ENCODE results near the gene PAPSS2. TPM values are rescaled to one million over a fixed set of nuclear protein-coding genes. Genes with fewer than 3 reads are reported as not detected.

The PAPSS2 gene
- total RNA-seq, 4 donors from 2014 or later = 17.3 to 117 (median 88.4) TPM

DNA sequence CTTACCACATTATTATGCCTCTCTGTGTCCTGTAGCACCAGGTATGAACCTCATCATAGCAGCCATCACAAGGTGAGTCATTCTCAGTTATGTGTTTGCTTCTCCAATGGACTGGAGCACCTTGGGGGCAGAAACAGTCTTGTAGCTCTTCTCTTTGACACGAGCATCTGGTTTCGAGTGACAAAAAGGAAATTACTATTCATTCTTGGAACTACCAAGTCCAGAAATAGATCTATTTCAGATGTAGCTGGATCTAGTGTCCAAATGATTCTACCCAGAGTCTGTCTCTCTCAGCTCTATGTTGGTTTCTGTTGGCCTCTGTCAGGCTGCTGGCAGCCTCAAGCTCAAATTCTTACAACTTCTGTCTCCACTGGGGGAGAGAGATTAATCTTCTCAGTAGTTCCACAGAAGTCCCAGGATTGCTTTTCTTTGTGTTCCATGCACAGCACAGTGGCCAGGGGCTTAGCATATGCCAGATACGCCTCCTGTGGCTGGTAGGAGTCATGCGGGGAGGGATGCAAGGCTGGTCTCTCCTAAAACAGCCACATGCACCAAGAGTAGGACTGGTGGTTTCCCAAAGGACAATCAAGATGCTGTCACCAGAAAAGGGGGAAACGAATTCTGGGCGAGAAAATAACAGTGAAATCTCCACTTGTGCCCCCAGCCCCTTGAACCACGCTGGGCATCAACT is 37.2 kb upstream of the PAPSS2 start:
- H3K9me3 ChIP-seq = no peaks in the 10 kb centered on the region
- no peaks in the 10 kb centered on the region for H3K27me3 ChIP-seq
- TF ChIP-seq, protein P1, sequence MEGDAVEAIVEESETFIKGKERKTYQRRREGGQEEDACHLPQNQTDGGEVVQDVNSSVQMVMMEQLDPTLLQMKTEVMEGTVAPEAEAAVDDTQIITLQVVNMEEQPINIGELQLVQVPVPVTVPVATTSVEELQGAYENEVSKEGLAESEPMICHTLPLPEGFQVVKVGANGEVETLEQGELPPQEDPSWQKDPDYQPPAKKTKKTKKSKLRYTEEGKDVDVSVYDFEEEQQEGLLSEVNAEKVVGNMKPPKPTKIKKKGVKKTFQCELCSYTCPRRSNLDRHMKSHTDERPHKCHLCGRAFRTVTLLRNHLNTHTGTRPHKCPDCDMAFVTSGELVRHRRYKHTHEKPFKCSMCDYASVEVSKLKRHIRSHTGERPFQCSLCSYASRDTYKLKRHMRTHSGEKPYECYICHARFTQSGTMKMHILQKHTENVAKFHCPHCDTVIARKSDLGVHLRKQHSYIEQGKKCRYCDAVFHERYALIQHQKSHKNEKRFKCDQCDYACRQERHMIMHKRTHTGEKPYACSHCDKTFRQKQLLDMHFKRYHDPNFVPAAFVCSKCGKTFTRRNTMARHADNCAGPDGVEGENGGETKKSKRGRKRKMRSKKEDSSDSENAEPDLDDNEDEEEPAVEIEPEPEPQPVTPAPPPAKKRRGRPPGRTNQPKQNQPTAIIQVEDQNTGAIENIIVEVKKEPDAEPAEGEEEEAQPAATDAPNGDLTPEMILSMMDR (IDR thresholded peaks at IDR 0.05) = no peak
- TF ChIP-seq POLR2AphosphoS5 (IDR thresholded peaks at IDR 0.05) = no peak
- no peak for TF ChIP-seq POLR2A (IDR thresholded peaks at IDR 0.05)
- TF ChIP-seq EP300 (IDR thresholded peaks at IDR 0.05; ENCODE audit: low read depth) = no peak
- WGBS, 2 donors (ENCODE audit: low coverage in 1 of 2) = 73 to 82% methylated on average over 2 to 7 of the region's 7 CpGs
- no peaks in the 10 kb centered on the region for H3K36me3 ChIP-seq
- in situ Hi-C loops (cut with MboI; ENCODE audit: low pct_ligation_motif_present in 1 of 4, low pct_unique_long_range_greater_than_20kb in 1 of 4, low sequenced_read_pairs in 3 of 4) = no loop called here
- no peak overlapping the region for H3K4me3 ChIP-seq
- intact Hi-C loops (cut with DNase I; ENCODE audit: low total_unique reads) = no loop called here
- no peak overlapping the region for H3K27ac ChIP-seq
- no peak for DNase-seq
- peaks cover 0 to 23% (median 8%) of the 10 kb centered on the region in 4 donors for H3K4me1 ChIP-seq

DNA sequence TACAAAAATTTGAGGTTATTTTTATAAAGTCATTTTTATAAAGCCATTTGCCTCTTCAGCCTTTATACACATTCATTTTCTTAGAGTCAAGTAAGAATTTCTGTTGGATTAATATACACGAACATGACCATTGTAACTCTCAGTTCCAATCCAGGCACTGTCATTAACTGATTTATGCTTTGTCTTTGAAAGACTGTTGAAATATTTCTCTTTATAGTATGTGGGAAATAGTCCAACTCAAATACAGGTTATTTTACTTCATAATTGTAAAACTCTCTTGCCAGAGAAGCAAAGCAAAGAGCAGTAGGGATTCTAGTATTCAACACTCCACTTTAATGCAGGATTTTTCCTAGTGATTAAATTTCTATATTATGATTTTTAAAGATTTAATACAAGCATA is 36.5 kb upstream of the PAPSS2 start:
- TF ChIP-seq POLR2A (IDR thresholded peaks at IDR 0.05) (no peak), EP300 (IDR thresholded peaks at IDR 0.05; ENCODE audit: low read depth) (no peak), POLR2AphosphoS5 (IDR thresholded peaks at IDR 0.05) (no peak)
- TF ChIP-seq, protein P1 (IDR thresholded peaks at IDR 0.05) = no peak
- Histone ChIP-seq H3K4me3 (no peak overlapping the region), H3K36me3 (no peaks in the 10 kb centered on the region), H3K4me1 (peaks cover 0 to 21% (median 8%) of the 10 kb centered on the region in 4 donors), H3K9me3 (no peaks in the 10 kb centered on the region), H3K27me3 (no peaks in the 10 kb centered on the region), H3K27ac (no peak overlapping the region)
- 50% methylated on average over 1 of the region's 1 CpG for WGBS, 2 donors (ENCODE audit: low coverage in 1 of 2)
- intact Hi-C loops (cut with DNase I; ENCODE audit: low total_unique reads) = no loop called here
- in situ Hi-C loops (cut with MboI; ENCODE audit: low pct_ligation_motif_present in 1 of 4, low pct_unique_long_range_greater_than_20kb in 1 of 4, low sequenced_read_pairs in 3 of 4) = no loop called here
- DNase-seq = no peak

DNA sequence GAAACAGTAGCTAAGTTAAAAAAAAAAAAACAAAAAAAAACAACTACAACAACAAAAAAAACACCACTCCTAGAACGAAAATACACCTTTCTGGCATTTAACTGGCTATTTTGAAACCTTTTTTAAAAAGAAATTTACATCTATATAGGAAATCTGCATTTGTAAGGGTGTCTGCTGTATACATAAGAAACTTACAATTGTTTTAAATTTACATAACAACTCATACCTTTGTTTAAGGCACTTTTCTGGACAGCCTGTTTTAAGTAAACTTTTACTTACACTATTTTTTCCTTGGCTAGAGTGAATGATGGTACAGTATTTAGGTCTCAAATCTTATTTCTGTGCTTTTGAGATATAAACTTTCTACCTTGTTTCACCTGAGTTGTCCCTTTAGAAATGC is 34.0 kb upstream of the PAPSS2 start:
- H3K4me3 ChIP-seq = no peak overlapping the region
- WGBS, 2 donors (ENCODE audit: low coverage in 1 of 2) = 75% methylated on average over 1 of the region's 1 CpG
- in situ Hi-C loops (cut with MboI; ENCODE audit: low pct_ligation_motif_present in 1 of 4, low pct_unique_long_range_greater_than_20kb in 1 of 4, low sequenced_read_pairs in 3 of 4) (no loop called here), intact Hi-C loops (cut with DNase I; ENCODE audit: low total_unique reads) (no loop called here)
- no peak for DNase-seq
- peaks cover 0 to 4% (median 0%) of the 10 kb centered on the region in 4 donors for H3K4me1 ChIP-seq
- TF ChIP-seq POLR2AphosphoS5 (IDR thresholded peaks at IDR 0.05) (no peak), EP300 (IDR thresholded peaks at IDR 0.05; ENCODE audit: low read depth) (no peak), POLR2A (IDR thresholded peaks at IDR 0.05) (no peak)
- TF ChIP-seq, protein P1 (IDR thresholded peaks at IDR 0.05) = no peak
- no peak overlapping the region for H3K27ac ChIP-seq
- H3K9me3 ChIP-seq = no peaks in the 10 kb centered on the region
- H3K36me3 ChIP-seq = no peaks in the 10 kb centered on the region
- no peaks in the 10 kb centered on the region for H3K27me3 ChIP-seq

GRCh38 chr10:87626422-87626892 is 33.2 kb upstream of the PAPSS2 start:
- no peak overlapping the region for H3K27ac ChIP-seq
- intact Hi-C loops (cut with DNase I; ENCODE audit: low total_unique reads) = no loop called here
- in situ Hi-C loops (cut with MboI; ENCODE audit: low pct_ligation_motif_present in 1 of 4, low pct_unique_long_range_greater_than_20kb in 1 of 4, low sequenced_read_pairs in 3 of 4) = no loop called here

More at GRCh38 chr10:87626422-87626892, 33.2 kb upstream of the PAPSS2 start:
- H3K9me3 ChIP-seq = no peaks in the 10 kb centered on the region
- no peak overlapping the region for H3K4me3 ChIP-seq
- H3K27me3 ChIP-seq = no peaks in the 10 kb centered on the region
- H3K4me1 ChIP-seq = peaks cover 0 to 4% (median 0%) of the 10 kb centered on the region in 4 donors
- TF ChIP-seq EP300 (IDR thresholded peaks at IDR 0.05; ENCODE audit: low read depth) = no peak
- no peak for TF ChIP-seq POLR2A (IDR thresholded peaks at IDR 0.05)
- TF ChIP-seq POLR2AphosphoS5 (IDR thresholded peaks at IDR 0.05) = no peak
- TF ChIP-seq, protein P1 (IDR thresholded peaks at IDR 0.05) = no peak
- 94% methylated on average over 1 of the region's 1 CpG; no CpG with 5 or more reads in 1 of the 2 donors for WGBS, 2 donors (ENCODE audit: low coverage in 1 of 2)
- H3K36me3 ChIP-seq = no peaks in the 10 kb centered on the region
- DNase-seq = no peak

All from transverse colon (tissue), 4 donors.